Upper lobe of left lung (tissue), 6 donors: ENCODE measurements around the gene TFB2M. TPM values are rescaled to one million over a fixed set of nuclear protein-coding genes. Genes with fewer than 3 reads are reported as not detected.
"Not testable (repeated sequence)": the region's sequence is repeated elsewhere in the genome, so short reads cannot be mapped to it uniquely, and the experiment has no call there.

ENCODE experiments used
- ATAC-seq, 2 donors: fragments of 200-7000 bp; cut with Tn5 transposase; one replicate each; pipeline ENCODE4 v1.9.1; 2022; ENCODE audit warnings: mild to moderate bottlenecking in 2 of 2, moderate library complexity in 2 of 2; ENCODE audit not compliant: low FRiP score in 2 of 2
- DNase-seq, 2 donors: peaks; one replicate each; pipeline ENCODE4 v3.0.0-alpha.2; 2019 to 2020
- H3K27ac ChIP-seq, 4 donors: fragments of 200-600 bp; sonication (generic); one replicate each; pipeline ENCODE4 v1.5.1; 2016 to 2019
- H3K27me3 ChIP-seq, 4 donors: fragments of 200-600 bp; sonication (generic); one replicate each; pipeline ENCODE4 v1.5.1; 2017 to 2019
- H3K36me3 ChIP-seq, 4 donors: fragments of 200-600 bp; sonication (generic); one replicate each; pipeline ENCODE4 v1.5.1; 2016 to 2019
- H3K4me1 ChIP-seq, 4 donors: fragments of 200-600 bp; sonication (generic); one replicate each; pipeline ENCODE4 v1.5.1; 2018 to 2019
- H3K4me3 ChIP-seq, 4 donors: fragments of 200-600 bp; sonication (generic); one replicate each; pipeline ENCODE4 v1.5.1; 2017 to 2019; ENCODE audit warnings: mild to moderate bottlenecking in 2 of 4, moderate library complexity in 1 of 4
- H3K9me3 ChIP-seq, 4 donors: fragments of 200-600 bp; sonication (generic); one replicate each; pipeline ENCODE4 v1.5.1; 2018 to 2019
- CTCF ChIP-seq, 6 experiments: fragments of 450-650 bp in 4 of 6; fragments of 200-600 bp in 2 of 6; sonication (generic) in 2 of 6; IDR thresholded peaks; one replicate each; pipeline ENCODE4 v1.5.1; 2016 to 2019; ENCODE audit warnings: antibody characterized with exemption in 6 of 6
- EP300 ChIP-seq, 4 donors: sonication (generic); formaldehyde crosslinking; IDR thresholded peaks; one replicate each; pipeline ENCODE4 v1.5.1; 2017; ENCODE audit warnings: antibody characterized with exemption in 4 of 4, control low read depth in 2 of 4
- POLR2A ChIP-seq, 4 donors: fragments of 450-650 bp; IDR thresholded peaks; one replicate each; pipeline ENCODE4 v1.5.1; 2016 to 2017; ENCODE audit warnings: antibody characterized with exemption in 4 of 4, mild to moderate bottlenecking in 2 of 4
- POLR2AphosphoS5 ChIP-seq, 2 donors: sonication (generic); formaldehyde crosslinking; IDR thresholded peaks; one replicate each; pipeline ENCODE4 v1.5.1; 2017; ENCODE audit warnings: antibody characterized with exemption in 2 of 2
- WGBS, 2 donors: methylation state at CpG; one replicate each; pipeline ENCODE4 v1.1.5; 2017 to 2018; 5-methylcytosine and 5-hydroxymethylcytosine counted together
- total RNA-seq, 6 donors: library from RNA; depleted of rRNA in 4 of 6; stranded (reverse); fragments of >200 nt in 4 of 6; gene quantifications; one replicate each; pipeline versions ENCODE4 v1.1.0 to v1.2.1, GENCODE V29; 2016 to 2021
- donor health status: DM: no; HTN: no; CAD: no; lungs with moderate emphysema.
- donor health status: DM: no; HTN: yes; CAD: no; lungs with severe emphysema.

TFB2M gene
- total RNA-seq, 6 donors from 2014 or later, result 2.0 to 12.0 (median 9.7) TPM

- peak in 1 of 2 donors; percentile 39 for DNase-seq
- H3K4me1 ChIP-seq, result peaks cover 43 to 73% (median 58%) of the 10 kb centered on the region in 4 donors
- TF ChIP-seq POLR2AphosphoS5 (IDR thresholded peaks at IDR 0.05) (no peak), POLR2A (IDR thresholded peaks at IDR 0.05) (no peak), CTCF (IDR thresholded peaks at IDR 0.05) (no peak), EP300 (IDR thresholded peaks at IDR 0.05) (no peak)
- no peaks in the 10 kb centered on the region for H3K9me3 ChIP-seq
- WGBS, 2 donors, result 2 to 3% methylated on average over 24 to 25 of the region's 25 CpGs
- peak; percentile 38 to 42 for ATAC-seq
- H3K27ac ChIP-seq, result peak overlapping the region; percentile 95 to 99 (median 97)
- peaks cover 0 to 11% (median 8%) of the 10 kb centered on the region in 4 donors for H3K36me3 ChIP-seq
- H3K4me3 ChIP-seq, result peak overlapping the region; percentile 85 to 96 (median 92)
- no peaks in the 10 kb centered on the region for H3K27me3 ChIP-seq
These were observed 968 bp upstream of the TFB2M start for GRCh38 chr1:246566813-246567645.

GRCh38 chr1:246565751-246566127, 322 bp downstream of the TFB2M start:
- TF ChIP-seq POLR2AphosphoS5 (IDR thresholded peaks at IDR 0.05), result no peak
- TF ChIP-seq EP300 (IDR thresholded peaks at IDR 0.05), result no peak
- no peak for TF ChIP-seq POLR2A (IDR thresholded peaks at IDR 0.05)
- TF ChIP-seq CTCF (IDR thresholded peaks at IDR 0.05), result no peak
- no peaks in the 10 kb centered on the region for H3K27me3 ChIP-seq
- no peaks in the 10 kb centered on the region for H3K9me3 ChIP-seq
- DNase-seq, result no peak
- peak overlapping the region; percentile 53 to 96 (median 92) for H3K4me3 ChIP-seq
- ATAC-seq, result peak; percentile 7 to 37
- WGBS, 2 donors, result 1 to 3% methylated on average over 6 to 25 of the region's 25 CpGs
- peaks cover 32 to 61% (median 47%) of the 10 kb centered on the region in 4 donors for H3K4me1 ChIP-seq
- H3K36me3 ChIP-seq, result peaks cover 0 to 16% (median 8%) of the 10 kb centered on the region in 4 donors
- H3K27ac ChIP-seq, result peak overlapping the region; percentile 95 to 99 (median 97)

GRCh38 chr1:246564839-246565750, 966 bp downstream of the TFB2M start:
- TF ChIP-seq EP300 (IDR thresholded peaks at IDR 0.05) (no peak), POLR2AphosphoS5 (IDR thresholded peaks at IDR 0.05) (no peak), CTCF (IDR thresholded peaks at IDR 0.05) (no peak), POLR2A (IDR thresholded peaks at IDR 0.05) (no peak)
- Histone ChIP-seq H3K27me3 (no peaks in the 10 kb centered on the region), H3K9me3 (no peaks in the 10 kb centered on the region), H3K4me1 (peaks cover 27 to 55% (median 41%) of the 10 kb centered on the region in 4 donors), H3K36me3 (peaks cover 0 to 21% (median 9%) of the 10 kb centered on the region in 4 donors), H3K27ac (peak overlapping the region; percentile 95 to 99 (median 97)), H3K4me3 (peak overlapping the region; percentile 53 to 96 (median 92))
- 34% methylated on average over 33 of the region's 33 CpGs for WGBS, 2 donors
- ATAC-seq (no peak), DNase-seq (no peak)

- H3K4me3 ChIP-seq, H3K27ac ChIP-seq, H3K27me3 ChIP-seq, DNase-seq, ATAC-seq, H3K9me3 ChIP-seq: not testable (repeated sequence)
- peak in 1 of 6 experiments; percentile 19 for TF ChIP-seq CTCF (IDR thresholded peaks at IDR 0.05)
- H3K4me1 ChIP-seq, result peaks cover 14 to 24% (median 16%) of the 10 kb centered on the region in 4 donors
- H3K36me3 ChIP-seq, result peaks cover 0 to 53% (median 18%) of the 10 kb centered on the region in 4 donors
- 84 to 86% methylated on average over 10 of the region's 10 CpGs for WGBS, 2 donors
These were observed 5.2 kb downstream of the TFB2M start for GRCh38 chr1:246560833-246561232.
